ENCODE measurements around the gene ST6GAL2.

Gene ST6GAL2

GRCh38 chr2:106812841-106813240 is 73.1 kb downstream of the ST6GAL2 start:
- no peak for FAIRE-seq
- DNase-seq (ENCODE audit: insufficient read length): no peak
- TF ChIP-seq TAF1 (IDR thresholded peaks at IDR 0.05; ENCODE audit: borderline replicate concordance, low read depth, low read length) (no peak), POLR2AphosphoS5 (IDR thresholded peaks at IDR 0.05; ENCODE audit: low read depth, low read length) (no peak), POLR2A (IDR thresholded peaks at IDR 0.05; ENCODE audit: low read depth, low read length) (no peak)

GRCh38 chr2:106812383-106812782 is 73.6 kb downstream of the ST6GAL2 start:
- no peak for TF ChIP-seq POLR2AphosphoS5 (IDR thresholded peaks at IDR 0.05; ENCODE audit: low read depth, low read length)
- FAIRE-seq: no peak

GRCh38 chr2:106805716-106806115 is 80.3 kb downstream of the ST6GAL2 start:
- DNase-seq (ENCODE audit: insufficient read length) (no peak), FAIRE-seq (no peak)
- TF ChIP-seq TAF1 (IDR thresholded peaks at IDR 0.05; ENCODE audit: borderline replicate concordance, low read depth, low read length) (no peak), POLR2A (IDR thresholded peaks at IDR 0.05; ENCODE audit: low read depth, low read length) (no peak), POLR2AphosphoS5 (IDR thresholded peaks at IDR 0.05; ENCODE audit: low read depth, low read length) (no peak)

More at GRCh38 chr2:106812383-106812782, 73.6 kb downstream of the ST6GAL2 start:
- DNase-seq (ENCODE audit: insufficient read length): no peak

- FAIRE-seq (no peak), DNase-seq (ENCODE audit: insufficient read length) (no peak)
- TF ChIP-seq POLR2AphosphoS5 (IDR thresholded peaks at IDR 0.05; ENCODE audit: low read depth, low read length): no peak
- TF ChIP-seq TAF1 (IDR thresholded peaks at IDR 0.05; ENCODE audit: borderline replicate concordance, low read depth, low read length): no peak
- no peak for TF ChIP-seq POLR2A (IDR thresholded peaks at IDR 0.05; ENCODE audit: low read depth, low read length)
These were observed 81.8 kb downstream of the ST6GAL2 start for GRCh38 chr2:106804161-106804560.

- DNase-seq (ENCODE audit: insufficient read length) (no peak), FAIRE-seq (no peak)
- TF ChIP-seq TAF1 (IDR thresholded peaks at IDR 0.05; ENCODE audit: borderline replicate concordance, low read depth, low read length) (no peak), POLR2A (IDR thresholded peaks at IDR 0.05; ENCODE audit: low read depth, low read length) (no peak), POLR2AphosphoS5 (IDR thresholded peaks at IDR 0.05; ENCODE audit: low read depth, low read length) (no peak)
These were observed 84.9 kb downstream of the ST6GAL2 start for GRCh38 chr2:106800976-106801655.

GRCh38 chr2:106800180-106800579 is 85.8 kb downstream of the ST6GAL2 start:
- DNase-seq (ENCODE audit: insufficient read length) (no peak), FAIRE-seq (no peak)
- no peak for TF ChIP-seq POLR2AphosphoS5 (IDR thresholded peaks at IDR 0.05; ENCODE audit: low read depth, low read length)
- no peak for TF ChIP-seq POLR2A (IDR thresholded peaks at IDR 0.05; ENCODE audit: low read depth, low read length)
- no peak for TF ChIP-seq TAF1 (IDR thresholded peaks at IDR 0.05; ENCODE audit: borderline replicate concordance, low read depth, low read length)

GRCh38 chr2:106798826-106799552 is 87.0 kb downstream of the ST6GAL2 start:
- FAIRE-seq: no peak
- TF ChIP-seq POLR2A (IDR thresholded peaks at IDR 0.05; ENCODE audit: low read depth, low read length): no peak
- TF ChIP-seq POLR2AphosphoS5 (IDR thresholded peaks at IDR 0.05; ENCODE audit: low read depth, low read length): no peak
- TF ChIP-seq TAF1 (IDR thresholded peaks at IDR 0.05; ENCODE audit: borderline replicate concordance, low read depth, low read length): no peak
- DNase-seq (ENCODE audit: insufficient read length): no peak

- FAIRE-seq: no peak
- DNase-seq (ENCODE audit: insufficient read length): no peak
- TF ChIP-seq POLR2AphosphoS5 (IDR thresholded peaks at IDR 0.05; ENCODE audit: low read depth, low read length) (no peak), POLR2A (IDR thresholded peaks at IDR 0.05; ENCODE audit: low read depth, low read length) (no peak), TAF1 (IDR thresholded peaks at IDR 0.05; ENCODE audit: borderline replicate concordance, low read depth, low read length) (no peak)
These were observed 88.5 kb downstream of the ST6GAL2 start for GRCh38 chr2:106797494-106797893.

GRCh38 chr2:106792671-106793070 is 93.3 kb downstream of the ST6GAL2 start:
- DNase-seq (ENCODE audit: insufficient read length): no peak
- no peak for FAIRE-seq
- no peak for TF ChIP-seq POLR2A (IDR thresholded peaks at IDR 0.05; ENCODE audit: low read depth, low read length)
- TF ChIP-seq TAF1 (IDR thresholded peaks at IDR 0.05; ENCODE audit: borderline replicate concordance, low read depth, low read length): no peak
- TF ChIP-seq POLR2AphosphoS5 (IDR thresholded peaks at IDR 0.05; ENCODE audit: low read depth, low read length): no peak

- DNase-seq (ENCODE audit: insufficient read length) (no peak), FAIRE-seq (no peak)
- TF ChIP-seq POLR2AphosphoS5 (IDR thresholded peaks at IDR 0.05; ENCODE audit: low read depth, low read length) (no peak), TAF1 (IDR thresholded peaks at IDR 0.05; ENCODE audit: borderline replicate concordance, low read depth, low read length) (no peak), POLR2A (IDR thresholded peaks at IDR 0.05; ENCODE audit: low read depth, low read length) (no peak)
These were observed 96.8 kb downstream of the ST6GAL2 start for GRCh38 chr2:106789185-106789584.

- no peak for FAIRE-seq
- DNase-seq (ENCODE audit: insufficient read length): no peak
- TF ChIP-seq POLR2AphosphoS5 (IDR thresholded peaks at IDR 0.05; ENCODE audit: low read depth, low read length) (no peak), TAF1 (IDR thresholded peaks at IDR 0.05; ENCODE audit: borderline replicate concordance, low read depth, low read length) (no peak), POLR2A (IDR thresholded peaks at IDR 0.05; ENCODE audit: low read depth, low read length) (no peak)
These were observed 103.3 kb downstream of the ST6GAL2 start for GRCh38 chr2:106782681-106783080.

GRCh38 chr2:106781196-106781595 is 104.8 kb downstream of the ST6GAL2 start:
- DNase-seq (ENCODE audit: insufficient read length) (no peak), FAIRE-seq (no peak)
- TF ChIP-seq POLR2A (IDR thresholded peaks at IDR 0.05; ENCODE audit: low read depth, low read length) (no peak), POLR2AphosphoS5 (IDR thresholded peaks at IDR 0.05; ENCODE audit: low read depth, low read length) (no peak), TAF1 (IDR thresholded peaks at IDR 0.05; ENCODE audit: borderline replicate concordance, low read depth, low read length) (no peak)
